GM19025 (cell line): Measurements from ENCODE around the gene MAD2L1BP.

Source experiments
- ATAC-seq: cut with Tn5 transposase; IDR thresholded peaks from one replicate; pipeline ENCODE4 v1.9.1; 2021; ENCODE audit warnings: mild to moderate bottlenecking, low read depth, moderate library complexity; ENCODE audit not compliant: unreplicated experiment

Gene MAD2L1BP

DNA sequence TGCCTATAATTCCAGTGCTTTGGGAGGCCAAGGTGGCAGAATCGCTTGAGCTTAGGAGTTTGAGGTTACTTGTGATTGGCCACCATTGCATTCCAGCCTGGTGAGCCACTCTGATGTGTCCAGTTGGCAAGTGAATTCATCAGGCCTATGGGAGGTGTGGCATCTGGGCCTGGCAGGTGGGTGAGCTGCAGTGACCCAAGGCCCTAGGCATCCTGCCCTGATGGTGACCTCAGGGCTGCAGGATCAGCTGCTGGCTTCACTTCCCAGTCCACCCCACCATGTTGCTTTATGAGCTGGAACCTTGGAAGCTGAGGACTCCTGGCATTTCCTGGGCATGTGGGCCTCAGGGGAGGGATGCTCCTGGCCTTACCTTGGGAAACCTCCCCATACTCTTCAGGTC lies 29.7 kb downstream of the MAD2L1BP start:
- ATAC-seq: no peak

DNA sequence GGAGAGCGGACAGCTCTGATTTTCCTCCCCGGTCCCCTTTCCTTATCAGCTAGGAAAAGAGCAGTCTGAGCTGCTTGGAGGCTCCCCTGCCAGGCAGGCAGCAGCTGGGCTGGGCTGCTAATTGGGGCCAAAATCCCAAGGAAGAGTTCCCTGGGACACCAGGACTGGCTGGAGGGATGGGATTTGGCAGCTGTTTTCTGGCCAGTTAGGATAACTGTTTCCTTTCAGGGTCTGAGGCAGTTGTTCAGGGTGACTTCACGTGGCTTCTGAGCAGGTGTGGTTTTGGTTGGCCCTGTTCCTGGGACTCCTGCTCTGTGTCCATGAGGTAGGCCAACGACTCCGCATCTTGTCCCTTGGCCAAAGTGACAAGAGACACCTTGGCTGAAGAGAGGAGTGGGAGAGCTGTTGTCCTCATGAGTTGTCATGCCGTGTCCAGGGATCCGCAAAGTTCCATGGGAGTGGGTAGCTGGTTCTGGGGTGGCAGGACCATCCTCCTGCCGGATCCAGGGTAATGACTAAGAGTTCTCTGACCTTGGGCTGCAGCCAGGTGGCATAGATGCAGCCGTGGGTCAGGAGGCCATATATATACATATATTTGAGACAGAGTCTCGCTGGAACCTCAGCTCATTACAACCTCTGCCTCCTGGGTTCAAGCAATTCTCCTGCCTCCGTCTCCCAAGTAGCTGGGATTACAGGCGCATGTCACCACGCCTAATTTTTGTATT lies 30.7 kb downstream of the MAD2L1BP start:
- ATAC-seq: no peak

DNA sequence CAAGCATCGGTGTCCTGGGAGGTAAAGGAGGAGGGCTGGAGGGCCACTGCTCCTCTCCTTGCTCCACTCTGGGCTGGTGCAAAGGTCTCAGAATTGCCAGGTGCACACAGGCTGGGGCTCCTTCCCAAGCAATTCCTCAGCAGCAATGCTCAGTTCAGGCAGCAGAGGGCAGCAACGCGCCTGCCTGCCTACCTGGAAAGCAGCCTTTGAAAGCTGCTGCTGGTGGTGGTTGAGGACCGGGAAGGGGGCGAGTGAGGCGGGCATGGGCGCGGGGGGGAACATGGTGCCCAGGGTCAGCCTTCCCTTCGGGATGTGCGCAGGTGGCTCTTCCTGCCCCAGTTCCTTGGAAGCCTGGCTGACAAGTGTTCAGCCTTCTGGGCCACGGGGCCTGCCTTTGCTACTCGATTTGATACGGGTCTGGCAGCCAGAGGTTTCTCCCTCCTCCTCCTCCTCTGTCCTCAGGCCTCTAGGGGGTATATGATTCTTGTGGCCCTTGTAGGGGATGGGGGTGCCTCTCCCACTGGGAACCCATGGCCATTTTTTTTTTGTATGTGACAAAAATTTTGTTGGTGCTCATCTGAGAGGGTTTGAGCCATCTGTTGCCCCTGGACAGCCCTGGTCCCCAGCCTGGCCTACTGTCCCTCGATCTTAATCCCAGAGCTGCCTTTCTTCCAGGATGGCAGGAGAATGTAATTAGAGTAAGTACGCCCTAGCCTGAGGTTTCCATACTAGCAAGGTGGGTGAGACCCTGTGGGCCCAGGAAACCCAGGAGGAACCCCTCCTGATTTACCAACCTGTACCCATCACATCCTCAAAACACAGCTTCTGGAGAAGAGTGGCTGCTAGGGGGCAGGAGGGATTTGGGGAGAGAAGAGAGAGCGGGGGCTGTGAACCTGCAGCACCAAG lies 31.9 kb downstream of the MAD2L1BP start:
- no peak for ATAC-seq

DNA sequence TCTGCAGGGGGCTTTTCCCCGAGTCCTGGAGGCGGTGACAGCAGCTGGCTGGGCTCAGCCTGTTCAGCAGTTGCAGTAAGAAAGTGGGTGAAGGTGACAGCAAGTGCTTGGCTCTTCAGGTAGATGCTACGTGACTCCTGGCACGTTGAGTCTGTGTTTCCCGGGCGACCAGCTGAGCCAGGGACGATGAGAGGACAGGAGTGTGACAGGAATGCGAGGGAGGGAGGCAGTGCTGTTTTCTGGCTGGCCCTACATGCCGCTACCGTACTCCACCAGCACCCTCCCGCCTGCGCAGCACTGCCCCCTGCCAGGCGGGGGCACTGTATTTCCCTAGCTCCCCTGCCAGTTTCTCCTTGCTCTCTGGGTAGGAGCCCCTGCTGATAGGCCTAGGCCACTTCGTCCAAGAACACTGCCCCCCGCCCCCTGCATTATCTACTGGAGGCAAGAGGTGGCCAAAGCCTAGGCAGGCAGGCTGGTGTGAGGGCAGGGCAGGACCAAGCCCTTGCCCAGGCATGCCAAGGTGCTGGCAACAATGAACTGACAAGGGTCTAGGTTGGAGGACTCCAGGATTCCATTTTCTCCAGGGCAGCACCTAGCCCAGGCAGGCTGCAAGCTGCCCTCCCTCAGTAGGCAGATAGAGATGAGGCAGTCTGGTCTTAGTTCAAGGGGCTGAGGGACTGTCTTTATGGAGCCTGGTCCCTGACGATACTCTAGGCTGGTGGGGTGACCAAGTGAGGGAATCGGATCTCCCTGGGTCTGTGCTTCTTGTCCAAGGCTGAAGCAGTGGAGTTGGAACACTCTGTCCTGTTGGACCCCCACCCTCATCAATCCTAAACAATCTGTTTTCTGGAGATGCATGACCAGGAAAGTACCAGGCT lies 32.8 kb downstream of the MAD2L1BP start:
- ATAC-seq: peak; percentile 48

DNA sequence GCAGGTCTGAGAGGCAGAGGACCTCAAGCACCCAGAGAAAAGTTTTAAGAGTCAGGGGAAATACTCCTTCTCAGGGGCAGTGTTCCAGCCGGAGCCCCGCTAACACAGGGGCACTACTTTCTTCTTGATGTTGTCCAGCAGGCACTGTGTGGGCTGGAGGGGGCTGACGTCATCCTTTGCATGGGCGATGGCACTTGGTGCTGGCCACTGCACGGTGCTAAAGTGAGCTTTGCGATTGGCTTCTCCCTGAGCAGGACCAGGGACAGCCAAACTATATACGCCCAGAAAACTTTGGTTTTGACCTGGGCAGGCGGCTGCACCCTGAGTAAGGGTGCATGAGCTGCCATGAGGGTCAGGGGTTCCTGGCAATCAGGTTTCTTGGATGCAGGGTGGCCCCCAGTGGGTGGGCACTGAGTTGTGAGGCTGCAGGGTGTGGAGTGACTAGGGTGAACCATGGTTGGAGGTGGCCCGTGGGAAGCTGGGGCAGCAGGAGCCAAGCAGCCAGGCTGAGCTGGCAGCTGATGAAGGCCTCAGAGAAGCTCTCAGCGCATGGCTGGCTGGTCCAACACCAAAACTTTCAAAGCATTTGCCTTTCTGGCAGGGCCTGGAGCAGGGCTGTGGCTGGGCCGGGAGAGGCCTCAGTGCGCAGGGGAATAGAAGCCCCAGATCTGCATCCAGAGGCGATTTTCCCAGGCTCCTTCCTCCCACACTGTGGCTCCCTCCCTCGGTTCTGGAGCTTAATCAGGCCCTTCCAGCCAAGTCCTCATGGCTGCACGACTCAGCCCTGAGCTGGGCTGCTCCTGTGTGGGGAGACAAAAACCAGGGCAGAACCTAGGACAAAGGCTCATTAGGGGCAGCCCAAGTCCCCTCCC lies 33.6 kb downstream of the MAD2L1BP start:
- ATAC-seq: no peak

DNA sequence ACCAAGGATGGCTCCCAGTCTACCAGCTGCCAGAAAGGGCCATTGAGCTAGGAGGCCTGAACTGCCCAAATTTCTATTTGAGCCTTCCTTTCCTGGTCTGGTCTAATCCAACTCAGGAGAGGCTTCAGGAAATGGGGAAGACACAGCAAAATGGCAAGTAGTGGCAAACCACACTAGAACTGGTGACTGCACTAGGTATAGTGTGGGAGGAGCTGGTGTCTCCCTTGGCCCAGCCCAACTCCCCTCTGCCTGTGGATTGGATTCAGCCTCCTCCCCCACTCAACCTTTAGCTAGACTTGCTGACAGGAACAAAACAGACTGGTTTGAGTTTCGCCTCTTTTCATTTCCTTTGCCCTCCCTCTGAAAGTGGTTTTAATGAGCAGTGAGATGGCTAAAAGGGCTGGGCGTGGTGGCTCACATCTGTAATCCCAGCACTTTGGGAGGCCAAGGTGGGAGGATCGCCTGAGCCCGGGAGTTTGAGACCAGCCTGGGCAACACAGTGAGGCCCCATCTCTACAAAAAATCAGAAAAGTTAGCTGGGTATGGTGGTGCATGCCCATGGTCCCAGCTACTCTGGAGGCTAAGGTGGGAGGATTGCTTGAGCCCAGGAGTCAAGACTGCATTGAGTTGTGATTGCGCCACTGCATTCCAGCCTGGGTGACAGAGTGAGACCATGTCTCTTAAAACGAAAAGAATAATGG lies 34.4 kb downstream of the MAD2L1BP start:
- no peak for ATAC-seq

DNA sequence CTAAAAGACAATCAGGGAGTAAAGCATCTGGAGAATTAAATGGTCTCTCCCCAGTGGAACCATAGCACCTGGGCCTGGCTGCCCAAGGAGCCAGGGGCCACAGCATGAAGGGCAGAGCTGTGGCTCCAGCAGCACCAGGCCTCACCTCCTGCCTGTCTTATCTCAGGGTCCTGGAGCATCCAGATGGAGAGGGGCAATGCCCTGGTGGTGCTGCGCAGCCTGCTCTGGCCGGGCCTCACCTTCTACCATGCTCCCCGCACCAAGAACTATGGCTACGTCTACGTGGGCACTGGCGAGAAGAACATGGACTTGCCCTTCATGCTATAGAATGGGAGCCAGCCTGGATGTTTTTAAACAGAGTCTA lies 35.0 kb downstream of the MAD2L1BP start:
- ATAC-seq: no peak

DNA sequence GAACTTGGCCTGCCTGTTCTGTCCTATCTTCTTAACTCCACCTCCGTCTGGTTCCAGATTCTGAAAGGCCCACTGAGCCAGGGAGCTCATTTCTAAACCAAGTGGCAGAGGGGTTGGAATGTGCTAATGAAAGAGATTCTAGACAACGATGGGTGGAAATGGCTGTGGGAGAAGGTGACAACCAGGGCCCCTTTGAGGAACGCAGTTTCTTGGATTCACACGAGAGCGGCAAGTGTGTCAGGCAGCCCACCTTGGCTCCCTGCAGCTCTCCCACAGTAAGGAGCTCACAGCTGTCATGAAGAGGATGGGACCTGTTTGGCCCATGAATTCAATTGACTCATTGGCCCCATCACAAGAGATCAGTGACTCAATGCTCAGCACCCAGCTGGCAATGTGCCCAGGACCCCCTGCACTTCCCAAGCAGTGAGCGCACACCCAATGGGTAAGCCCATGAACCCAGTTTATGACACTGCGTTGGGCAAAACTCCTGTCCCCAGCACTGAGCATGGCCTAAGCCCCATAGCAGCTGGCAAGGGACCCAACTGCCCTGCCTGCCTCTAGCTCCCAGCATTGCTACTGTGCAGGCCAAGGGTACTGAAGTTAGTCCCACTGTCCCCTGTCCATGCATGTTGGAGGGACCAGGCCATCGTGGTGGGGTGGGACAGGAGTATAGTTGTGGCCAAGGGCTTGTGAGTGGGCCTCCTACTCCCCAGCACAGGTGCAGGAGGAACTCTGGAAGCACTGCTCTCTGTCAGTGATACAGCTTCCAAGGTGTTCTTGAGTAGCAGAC lies 35.6 kb downstream of the MAD2L1BP start:
- ATAC-seq: no peak

DNA sequence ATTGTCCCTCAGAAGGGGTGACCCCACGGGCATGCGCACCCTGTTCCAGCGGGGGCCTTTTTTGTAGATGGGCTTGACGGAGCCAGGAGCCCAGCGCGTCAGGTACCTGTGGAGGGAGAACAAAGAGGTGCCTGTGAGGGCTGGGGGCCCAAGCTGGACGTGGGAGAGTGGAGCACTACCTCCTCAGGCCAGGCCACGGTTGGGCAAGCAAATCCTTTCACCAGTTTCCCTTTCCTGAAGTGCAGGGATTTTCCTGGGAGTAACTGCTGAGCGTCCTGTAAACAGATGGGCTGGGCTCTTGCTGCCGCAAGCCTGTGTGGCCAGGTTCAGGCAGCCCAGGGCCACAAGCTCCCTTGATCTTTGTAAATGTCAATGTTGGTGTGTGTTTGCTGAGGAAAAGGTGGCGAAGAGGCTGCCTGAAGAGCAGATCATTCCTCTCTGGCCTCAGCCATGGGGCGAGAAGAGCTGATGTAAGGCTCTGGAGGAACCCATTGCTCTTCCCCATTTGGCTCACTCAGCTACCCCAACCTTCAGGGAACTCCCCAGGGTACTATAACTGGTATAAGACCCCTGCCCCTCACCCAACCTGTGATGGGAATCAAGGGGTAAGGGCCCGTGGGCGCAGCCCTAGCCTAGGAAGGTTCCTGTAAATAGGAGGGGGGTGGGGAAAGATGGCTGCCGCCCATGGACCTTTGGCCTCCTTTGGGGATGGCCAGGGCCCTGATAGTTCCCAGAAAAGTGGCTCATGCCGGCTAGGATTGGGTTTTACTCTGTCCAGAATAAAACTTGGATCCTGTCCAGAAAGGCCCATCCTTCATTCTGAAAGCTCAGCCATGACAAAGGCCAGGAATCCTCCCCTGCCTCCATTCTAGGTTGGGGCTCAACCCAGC lies 36.4 kb downstream of the MAD2L1BP start:
- ATAC-seq: no peak

DNA sequence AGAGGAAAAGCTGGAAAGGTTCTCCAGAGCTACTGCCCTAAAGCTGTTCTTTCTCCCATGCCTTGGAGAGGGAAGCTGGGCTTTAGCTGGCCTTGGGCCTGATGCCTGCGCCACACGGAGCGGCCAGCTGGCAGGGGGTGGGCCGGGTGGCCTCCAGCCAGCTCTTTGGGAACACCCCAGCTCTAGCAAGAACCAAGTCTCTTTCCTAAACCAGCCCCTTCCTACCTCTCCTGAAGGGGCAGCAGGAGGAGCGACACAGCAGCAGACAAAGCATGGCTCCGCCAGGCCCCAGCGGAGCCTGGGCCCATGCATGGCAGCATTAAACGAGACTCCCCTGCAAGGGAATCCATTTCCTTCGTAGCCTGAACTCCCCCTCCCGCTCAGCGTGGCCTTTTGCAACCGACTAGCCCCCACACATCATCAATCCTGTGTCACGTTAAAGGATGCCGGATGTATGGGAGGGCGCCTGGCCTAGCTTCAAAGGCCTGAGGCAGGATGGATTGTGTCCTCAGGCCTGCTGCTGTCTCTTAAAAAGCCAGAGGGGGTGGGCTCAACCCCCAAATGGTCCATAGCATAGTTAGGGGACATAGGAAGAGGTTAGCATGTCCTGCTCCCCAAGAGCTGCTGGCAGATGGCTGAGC lies 37.9 kb downstream of the MAD2L1BP start:
- ATAC-seq: no peak

DNA sequence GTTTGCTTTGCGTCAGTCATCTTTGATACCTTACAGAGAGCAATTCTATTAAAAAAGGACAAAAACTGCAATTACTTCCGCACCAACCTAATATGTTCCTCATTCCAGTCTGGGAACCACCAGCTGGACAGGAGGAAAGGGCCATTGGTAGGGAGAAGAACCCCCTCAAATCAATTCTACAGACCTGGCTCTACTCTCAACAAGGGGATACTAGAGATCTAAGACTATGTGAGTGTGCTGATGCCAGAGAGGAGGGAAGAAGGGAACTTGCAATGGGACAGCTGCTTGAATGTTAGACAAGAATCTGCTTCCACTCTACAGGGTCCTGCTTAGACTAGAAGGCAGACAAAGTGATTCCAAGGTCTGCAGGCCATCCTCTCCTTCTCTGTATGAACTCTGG lies 38.7 kb downstream of the MAD2L1BP start:
- no peak for ATAC-seq

DNA sequence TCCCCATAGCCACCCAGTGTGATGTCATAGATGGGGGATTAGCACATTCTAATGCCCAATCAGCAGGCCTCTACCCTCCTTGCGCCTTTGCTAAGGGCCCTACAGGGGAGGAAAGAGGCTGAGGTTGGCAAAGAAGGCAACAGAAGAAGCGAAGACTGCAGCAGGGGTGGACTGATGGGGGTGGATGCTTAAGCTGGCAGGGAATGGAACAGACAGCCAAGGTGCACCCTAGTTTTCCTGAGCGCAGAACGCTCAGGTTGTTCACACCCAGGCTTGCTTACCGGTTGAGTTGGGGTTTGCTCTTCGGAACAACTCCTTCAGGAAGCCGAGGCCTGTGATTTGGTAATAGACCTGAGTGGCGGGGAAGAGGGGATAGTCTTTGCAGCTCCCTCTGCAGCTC lies 39.3 kb downstream of the MAD2L1BP start:
- ATAC-seq: no peak

DNA sequence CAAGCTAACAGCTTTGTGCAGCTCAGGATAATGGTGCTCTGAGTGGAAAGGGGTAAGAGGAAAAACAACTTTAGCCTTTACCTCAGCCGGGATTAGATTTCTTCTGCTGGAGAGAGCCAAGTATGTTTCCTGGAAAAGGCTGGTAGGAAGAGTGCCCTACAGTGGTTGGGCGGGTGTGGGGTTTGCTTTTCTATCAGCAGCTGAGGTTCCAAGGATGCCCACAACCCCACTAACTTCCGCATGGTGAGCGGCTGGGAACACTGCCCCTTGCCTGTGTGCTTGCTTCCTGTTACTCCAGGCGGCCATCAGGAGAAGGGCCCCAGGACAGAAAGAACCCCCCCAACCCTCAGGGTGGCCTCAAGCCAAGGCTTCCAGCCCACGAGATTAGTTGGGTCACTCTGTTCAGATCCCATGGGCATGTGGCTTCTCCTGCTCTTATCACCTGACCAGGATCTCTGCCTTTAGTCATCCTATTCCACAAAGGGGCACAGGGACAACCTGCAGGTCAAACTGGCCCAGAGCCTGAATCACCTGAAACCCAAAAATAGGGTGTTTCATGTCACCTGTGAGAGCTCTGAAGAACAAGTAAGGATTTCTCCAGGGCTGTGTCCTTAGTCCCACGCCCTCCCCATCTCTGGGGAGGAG lies 41.4 kb downstream of the MAD2L1BP start:
- no peak for ATAC-seq

DNA sequence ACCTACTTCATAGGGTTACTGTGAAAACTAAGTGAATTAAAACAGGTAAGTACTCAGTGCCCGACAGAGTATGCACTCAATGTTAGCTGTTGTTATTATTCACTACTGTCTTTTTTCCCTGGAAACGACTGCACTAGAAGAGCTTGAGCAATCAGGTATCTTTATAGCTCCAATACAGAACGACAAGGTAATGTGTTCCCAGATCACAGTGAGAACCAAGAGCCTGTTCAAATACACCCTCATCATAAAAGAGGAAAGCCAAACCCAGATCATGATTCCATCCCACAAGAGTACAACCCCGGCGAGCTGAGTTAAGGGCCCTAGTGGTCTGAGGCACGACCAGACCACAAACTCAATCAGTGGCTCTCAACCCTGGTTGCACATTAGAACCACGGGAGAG lies 42.1 kb downstream of the MAD2L1BP start:
- ATAC-seq: no peak

DNA sequence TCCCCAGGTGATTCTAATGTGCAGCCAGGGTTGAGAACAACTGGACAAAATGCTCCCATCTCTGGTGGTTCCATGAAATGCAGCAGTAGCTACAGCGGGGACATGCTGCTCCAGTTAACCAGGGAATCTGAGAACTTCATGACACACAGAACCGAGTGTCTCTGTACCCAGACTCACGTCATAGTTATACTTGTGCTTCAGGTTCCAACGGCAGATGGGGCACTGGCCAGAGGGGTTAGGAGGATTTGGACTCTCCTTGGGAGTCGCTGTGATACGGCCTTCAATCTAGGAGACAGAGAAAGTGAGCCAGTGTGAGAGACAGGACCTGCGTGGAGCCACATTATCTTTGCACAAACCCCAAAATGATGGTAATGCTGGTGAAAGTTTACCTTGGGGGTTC lies 42.7 kb downstream of the MAD2L1BP start:
- ATAC-seq: no peak

DNA sequence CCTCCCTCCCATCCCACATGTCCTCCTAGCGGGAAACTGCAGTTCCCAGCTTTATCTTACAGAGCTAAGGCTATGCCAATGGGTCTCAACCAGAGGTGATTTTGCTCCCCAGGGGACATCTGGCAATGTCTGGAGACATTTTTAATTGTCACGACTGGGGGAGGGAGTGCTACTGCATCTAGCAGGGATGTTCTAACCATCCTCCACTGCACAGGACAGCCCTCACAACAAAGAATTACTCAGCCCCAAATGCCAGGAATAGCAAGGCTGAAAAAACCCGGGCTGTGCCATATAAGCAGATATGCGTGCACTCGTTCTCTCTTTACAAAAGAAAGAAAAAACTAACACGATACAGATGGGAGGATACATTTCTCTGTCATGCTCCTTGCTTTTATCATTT lies 43.4 kb downstream of the MAD2L1BP start:
- ATAC-seq: no peak
